ENCODE results near the gene CDC14A.

CDC14A gene

DNA sequence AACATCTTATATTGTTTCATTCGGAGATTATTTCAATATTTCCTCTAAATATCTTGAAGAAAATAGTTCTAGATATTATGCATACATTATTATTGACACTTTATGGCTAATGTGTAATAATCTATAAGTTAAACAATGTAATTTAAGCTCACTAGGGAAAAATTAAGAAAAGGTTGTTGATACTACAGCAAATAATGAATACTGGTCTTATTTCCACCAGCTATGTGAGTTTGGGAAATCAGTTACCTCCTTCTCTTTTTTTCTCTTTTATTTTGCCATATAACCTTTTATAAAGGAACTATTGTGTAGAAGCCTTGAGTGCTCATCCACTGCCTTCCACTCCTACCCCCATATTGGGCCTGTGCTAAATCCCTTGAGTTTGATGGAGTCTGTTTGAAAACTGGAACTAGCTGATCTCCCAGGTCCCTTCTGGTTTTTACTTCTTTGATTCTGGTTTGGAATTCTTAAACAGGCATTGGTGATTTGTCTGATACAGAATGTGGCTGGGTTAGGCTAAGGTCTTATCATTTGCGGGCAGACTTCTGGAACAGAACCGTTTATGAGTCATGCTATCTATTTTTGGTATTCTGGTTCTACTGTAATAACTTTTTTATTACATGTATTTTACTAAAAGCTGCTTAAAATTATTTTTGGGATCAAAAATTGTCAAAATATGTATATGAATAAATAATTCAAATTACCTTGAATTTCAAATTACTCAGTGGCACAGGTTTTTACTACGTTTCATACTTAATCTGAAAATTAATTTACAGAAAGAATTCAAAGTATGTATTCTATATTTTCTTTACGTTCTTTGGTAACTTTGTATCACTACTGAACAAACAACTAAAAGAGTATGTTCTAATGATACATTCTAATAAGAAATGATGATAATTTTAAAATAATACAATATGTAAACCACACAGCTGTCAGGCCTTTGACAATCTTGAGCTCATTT, 5.0 kb upstream of the CDC14A start:
- H3K36me3 Mint-ChIP-seq (ENCODE audit: low read depth), result peaks cover 9% of the 10 kb centered on the region
- H3K4me3 Mint-ChIP-seq, result no peak overlapping the region
- H3K27ac Mint-ChIP-seq, result no peak overlapping the region
- no peaks in the 10 kb centered on the region for H3K27me3 Mint-ChIP-seq
- no peaks in the 10 kb centered on the region for H3K9me3 Mint-ChIP-seq
- DNase-seq, result no peak
- peaks cover 10% of the 10 kb centered on the region for H3K4me1 Mint-ChIP-seq (ENCODE audit: low read depth)

DNA sequence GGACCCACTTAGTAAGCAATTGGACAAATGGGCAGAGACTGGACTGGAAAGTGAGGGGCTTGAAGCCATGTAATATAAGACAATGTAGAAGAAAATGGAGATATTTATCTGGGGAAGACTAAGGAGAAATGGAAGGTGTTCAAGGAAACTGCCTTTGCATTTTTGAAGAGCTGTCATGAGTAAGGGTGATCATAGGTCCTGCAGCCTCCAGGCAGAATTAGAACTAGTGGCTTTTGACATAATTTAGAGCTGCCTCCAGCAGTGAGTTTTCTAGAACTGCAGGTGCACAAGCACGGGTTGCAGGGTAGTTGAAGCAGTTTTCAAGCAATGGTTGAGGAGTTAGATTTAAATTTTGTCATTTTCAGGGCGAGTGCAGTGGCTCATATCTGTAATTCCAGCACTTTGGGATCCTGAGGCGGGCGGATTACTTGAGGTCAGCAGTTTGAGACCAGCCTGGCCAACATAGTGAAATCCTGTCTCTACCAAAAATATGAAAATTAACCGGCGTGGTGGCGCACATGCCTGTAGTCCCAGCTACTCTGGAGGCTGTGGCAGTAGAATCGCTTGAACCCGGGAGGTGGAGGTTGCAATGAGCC, 3.7 kb upstream of the CDC14A start:
- Mint-ChIP-seq H3K9me3 (no peaks in the 10 kb centered on the region), H3K4me1 (ENCODE audit: low read depth) (peaks cover 12% of the 10 kb centered on the region), H3K27ac (no peak overlapping the region), H3K36me3 (ENCODE audit: low read depth) (peaks cover 18% of the 10 kb centered on the region), H3K27me3 (no peaks in the 10 kb centered on the region), H3K4me3 (no peak overlapping the region)
- no peak for DNase-seq

DNA sequence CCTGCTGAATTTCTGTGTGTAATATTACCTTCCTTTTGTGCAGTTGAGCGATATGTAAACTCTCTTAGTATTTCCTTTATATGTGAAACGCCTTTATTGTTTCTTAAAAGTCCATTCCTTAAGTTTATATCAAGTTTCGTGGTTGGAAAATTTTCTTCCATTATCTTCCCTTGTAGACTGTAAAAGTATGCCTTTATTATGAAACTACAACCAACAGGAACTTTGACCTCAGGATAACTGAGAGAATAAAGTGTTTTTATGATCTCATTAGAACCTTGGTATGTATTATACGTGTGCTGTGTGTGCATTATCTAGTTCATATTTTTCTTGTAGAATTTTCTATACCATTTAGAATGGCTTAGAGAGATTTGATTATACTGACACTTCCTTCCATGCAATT, 3.1 kb upstream of the CDC14A start:
- DNase-seq, result no peak
- H3K4me1 Mint-ChIP-seq (ENCODE audit: low read depth), result peaks cover 18% of the 10 kb centered on the region
- H3K27ac Mint-ChIP-seq, result no peak overlapping the region
- peaks cover 24% of the 10 kb centered on the region for H3K36me3 Mint-ChIP-seq (ENCODE audit: low read depth)
- no peak overlapping the region for H3K4me3 Mint-ChIP-seq
- H3K27me3 Mint-ChIP-seq, result no peaks in the 10 kb centered on the region
- H3K9me3 Mint-ChIP-seq, result no peaks in the 10 kb centered on the region

DNA sequence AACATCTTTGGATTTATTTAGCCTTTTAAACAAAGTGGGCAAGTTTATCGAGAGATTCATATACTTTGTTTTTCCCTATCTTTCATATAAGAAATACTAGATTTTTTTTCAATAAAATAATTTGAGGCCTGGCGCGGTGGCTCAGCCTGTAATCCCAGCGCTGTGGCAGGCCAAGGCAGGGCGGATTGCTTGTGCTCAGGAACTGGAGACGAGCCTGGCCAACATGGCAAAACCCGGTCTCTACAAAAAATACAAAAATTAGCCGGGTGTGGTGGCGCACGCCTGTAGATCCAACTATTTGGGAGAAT, 1.6 kb upstream of the CDC14A start:
- H3K27me3 Mint-ChIP-seq, result no peaks in the 10 kb centered on the region
- H3K4me3 Mint-ChIP-seq, result peak overlapping the region; percentile 98
- peaks cover 33% of the 10 kb centered on the region for H3K4me1 Mint-ChIP-seq (ENCODE audit: low read depth)
- peak overlapping the region; percentile 99 for H3K27ac Mint-ChIP-seq
- H3K36me3 Mint-ChIP-seq (ENCODE audit: low read depth), result peaks cover 33% of the 10 kb centered on the region
- no peak for DNase-seq
- H3K9me3 Mint-ChIP-seq, result no peaks in the 10 kb centered on the region

DNA sequence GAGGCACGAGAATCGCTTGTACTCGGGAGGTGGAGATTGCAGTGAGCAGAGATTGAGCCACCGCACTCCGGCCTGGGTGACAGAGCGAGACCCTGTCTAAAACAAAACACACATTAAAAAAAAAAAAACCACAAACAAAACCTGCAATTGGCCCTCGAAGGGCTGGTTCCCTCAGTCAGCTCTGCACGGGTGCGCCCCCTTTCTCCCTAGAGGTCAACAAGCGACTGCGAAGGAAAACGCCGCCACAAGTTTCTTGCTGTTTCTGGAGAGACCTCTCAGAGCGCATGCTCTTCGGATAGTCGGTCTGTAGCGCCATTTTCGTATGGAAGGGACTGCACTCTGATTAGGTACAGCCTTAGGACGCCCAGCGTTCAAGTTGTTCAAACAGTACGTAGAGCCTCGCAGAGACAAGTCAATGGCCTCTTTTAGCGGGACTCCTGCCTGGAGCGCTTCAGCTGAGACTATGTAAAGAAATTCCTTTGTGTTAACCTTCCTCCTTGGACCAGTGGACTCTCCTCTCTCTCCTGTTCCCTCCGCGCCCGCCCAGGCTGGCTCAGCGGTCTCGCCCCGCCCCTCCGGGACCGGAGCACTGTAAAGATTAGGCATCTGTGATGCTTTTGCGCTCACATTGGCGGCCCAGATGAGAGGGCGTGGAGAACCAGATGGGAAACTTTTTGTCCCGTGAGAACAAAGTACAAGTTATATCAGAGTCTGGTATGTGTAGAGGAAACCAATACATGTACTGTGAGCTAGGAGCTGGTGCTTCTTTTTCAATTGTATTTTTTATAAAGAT, 1.0 kb upstream of the CDC14A start:
- Mint-ChIP-seq H3K36me3 (ENCODE audit: low read depth) (peaks cover 38% of the 10 kb centered on the region), H3K4me3 (peak overlapping the region; percentile 98), H3K9me3 (no peaks in the 10 kb centered on the region), H3K4me1 (ENCODE audit: low read depth) (peaks cover 38% of the 10 kb centered on the region), H3K27me3 (no peaks in the 10 kb centered on the region), H3K27ac (peak overlapping the region; percentile 99)
- peak; percentile 92 for DNase-seq

DNA sequence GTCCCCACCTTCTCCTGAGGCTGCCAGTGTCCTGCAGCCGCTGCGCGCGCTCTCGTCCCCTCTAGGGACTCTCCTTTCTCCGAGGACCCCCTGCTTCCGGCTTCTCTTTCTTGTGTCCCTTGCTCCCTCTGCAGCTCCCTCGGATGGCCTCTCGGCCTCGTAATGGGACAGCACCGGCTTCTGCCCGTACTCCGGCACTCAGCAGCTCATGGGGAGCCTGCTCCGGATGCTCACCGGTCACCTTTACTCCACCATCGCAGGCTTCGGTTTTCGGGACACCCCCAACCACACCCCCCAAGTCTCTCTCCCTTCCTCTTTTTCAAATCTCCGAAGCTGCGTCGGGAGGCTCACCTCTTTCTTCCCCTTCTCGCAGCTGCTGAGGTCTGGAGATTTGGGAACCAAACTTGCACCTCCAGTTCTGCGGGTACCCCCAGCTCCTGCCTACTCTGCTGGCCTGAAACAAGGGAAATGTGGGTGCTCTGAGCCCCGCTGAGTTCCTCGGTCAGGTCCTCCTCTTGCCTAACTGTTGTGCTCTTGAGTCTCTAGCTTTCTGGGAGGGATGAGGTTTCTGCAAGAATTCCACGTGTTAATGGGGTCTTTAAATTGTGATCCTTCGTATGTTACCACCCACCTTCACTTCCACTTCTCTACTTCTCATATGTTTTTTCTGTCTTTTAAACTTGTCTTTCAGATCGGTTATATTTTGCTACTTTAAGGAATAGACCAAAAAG, 930 bp downstream of the CDC14A start:
- Mint-ChIP-seq H3K9me3 (no peaks in the 10 kb centered on the region), H3K27me3 (no peaks in the 10 kb centered on the region), H3K4me3 (peak overlapping the region; percentile 98), H3K27ac (peak overlapping the region; percentile 95), H3K4me1 (ENCODE audit: low read depth) (peaks cover 53% of the 10 kb centered on the region), H3K36me3 (ENCODE audit: low read depth) (peaks cover 51% of the 10 kb centered on the region)
- DNase-seq, result peak; percentile 69

DNA sequence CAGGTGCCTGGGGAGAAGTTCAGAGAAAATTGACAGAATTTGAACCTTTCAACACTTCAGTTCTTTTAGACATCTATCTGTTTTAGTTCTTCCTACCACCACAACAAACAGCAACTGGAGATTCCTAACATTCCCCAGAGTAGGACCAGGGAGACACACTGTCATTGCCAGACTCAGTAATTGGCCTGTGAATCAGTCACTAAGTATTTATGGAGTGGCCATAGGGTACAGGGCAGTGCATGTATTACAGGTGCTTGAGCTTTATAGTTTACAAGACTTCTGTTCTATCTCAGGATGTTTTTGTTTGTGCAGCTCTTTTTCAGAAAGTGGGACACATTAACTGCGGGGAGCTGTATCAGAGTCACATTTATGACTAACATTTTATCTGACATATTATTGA, 1.7 kb downstream of the CDC14A start:
- peaks cover 59% of the 10 kb centered on the region for H3K4me1 Mint-ChIP-seq (ENCODE audit: low read depth)
- DNase-seq, result no peak
- no peaks in the 10 kb centered on the region for H3K9me3 Mint-ChIP-seq
- H3K36me3 Mint-ChIP-seq (ENCODE audit: low read depth), result peaks cover 52% of the 10 kb centered on the region
- H3K27ac Mint-ChIP-seq, result peak overlapping the region; percentile 95
- no peaks in the 10 kb centered on the region for H3K27me3 Mint-ChIP-seq
- H3K4me3 Mint-ChIP-seq, result peak overlapping the region; percentile 98

DNA sequence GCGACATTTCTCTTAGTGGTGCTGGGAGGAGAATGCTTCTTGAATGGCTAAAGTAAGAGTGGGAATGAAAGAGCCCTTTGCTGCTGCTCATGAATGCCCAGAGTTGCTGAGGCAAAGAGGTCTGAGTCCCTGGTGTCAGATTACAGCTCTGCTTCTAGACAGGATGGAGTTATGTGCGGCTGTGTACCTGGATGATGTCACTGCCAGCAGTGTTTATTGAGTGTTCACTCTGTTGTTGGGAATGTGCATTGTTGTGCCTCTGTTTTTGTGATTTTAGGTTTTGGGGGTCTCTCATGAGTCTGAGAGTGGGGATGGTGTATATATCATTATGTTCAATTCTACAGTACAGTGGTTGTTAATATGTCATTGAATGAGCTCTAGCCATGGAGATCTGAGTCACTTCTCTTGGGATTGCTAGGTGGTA, 2.7 kb downstream of the CDC14A start:
- Mint-ChIP-seq H3K27ac (peak overlapping the region; percentile 88), H3K4me3 (peak overlapping the region; percentile 98), H3K36me3 (ENCODE audit: low read depth) (peaks cover 53% of the 10 kb centered on the region), H3K9me3 (no peaks in the 10 kb centered on the region), H3K4me1 (ENCODE audit: low read depth) (peaks cover 67% of the 10 kb centered on the region), H3K27me3 (no peaks in the 10 kb centered on the region)
- DNase-seq, result no peak

DNA sequence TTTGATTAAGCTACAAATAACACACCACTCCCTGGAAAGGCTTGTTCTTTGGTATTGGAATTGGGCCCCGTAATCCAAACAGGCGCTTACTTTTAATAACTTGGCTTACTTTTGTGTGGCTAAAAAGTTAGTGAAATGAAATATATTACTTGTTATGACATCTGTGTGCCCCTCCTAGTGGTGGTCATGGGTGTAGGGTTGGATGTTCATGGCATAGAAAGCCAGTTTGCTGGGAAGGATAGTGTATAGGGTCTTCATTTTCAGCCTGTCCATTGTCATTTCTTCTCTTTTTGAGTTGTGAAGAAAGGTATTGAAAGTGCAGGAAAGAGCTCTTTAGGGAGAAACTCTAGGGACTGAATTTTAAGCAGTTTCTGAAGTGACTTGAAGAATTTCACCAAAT, 5.9 kb downstream of the CDC14A start:
- Mint-ChIP-seq H3K4me1 (ENCODE audit: low read depth) (peaks cover 85% of the 10 kb centered on the region), H3K4me3 (no peak overlapping the region), H3K27ac (peak overlapping the region; percentile 75), H3K9me3 (no peaks in the 10 kb centered on the region), H3K36me3 (ENCODE audit: low read depth) (peaks cover 62% of the 10 kb centered on the region), H3K27me3 (no peaks in the 10 kb centered on the region)
- no peak for DNase-seq

DNA sequence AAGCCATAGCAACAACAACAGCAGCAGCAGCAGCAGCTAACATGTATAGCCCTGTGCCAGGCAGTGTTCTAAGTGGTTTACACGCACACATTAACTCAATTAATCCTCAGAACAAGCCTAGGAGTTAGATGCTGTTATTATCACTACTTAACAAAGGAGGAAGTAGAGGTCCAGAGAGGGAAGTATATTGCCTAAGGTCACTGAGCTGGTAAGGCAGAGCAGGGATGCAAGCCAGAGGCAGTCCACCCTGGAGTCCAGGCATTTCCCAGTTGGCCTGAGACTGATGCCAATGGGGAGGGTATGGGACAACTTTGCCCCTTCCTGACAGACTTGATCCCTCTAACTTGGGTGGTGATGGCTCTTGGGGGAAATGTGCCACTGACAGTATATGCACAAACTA, 6.8 kb downstream of the CDC14A start:
- Mint-ChIP-seq H3K27ac (peak overlapping the region; percentile 75), H3K9me3 (no peaks in the 10 kb centered on the region), H3K4me3 (peak overlapping the region; percentile 11), H3K4me1 (ENCODE audit: low read depth) (peaks cover 79% of the 10 kb centered on the region), H3K36me3 (ENCODE audit: low read depth) (peaks cover 57% of the 10 kb centered on the region), H3K27me3 (no peaks in the 10 kb centered on the region)
- no peak for DNase-seq

DNA sequence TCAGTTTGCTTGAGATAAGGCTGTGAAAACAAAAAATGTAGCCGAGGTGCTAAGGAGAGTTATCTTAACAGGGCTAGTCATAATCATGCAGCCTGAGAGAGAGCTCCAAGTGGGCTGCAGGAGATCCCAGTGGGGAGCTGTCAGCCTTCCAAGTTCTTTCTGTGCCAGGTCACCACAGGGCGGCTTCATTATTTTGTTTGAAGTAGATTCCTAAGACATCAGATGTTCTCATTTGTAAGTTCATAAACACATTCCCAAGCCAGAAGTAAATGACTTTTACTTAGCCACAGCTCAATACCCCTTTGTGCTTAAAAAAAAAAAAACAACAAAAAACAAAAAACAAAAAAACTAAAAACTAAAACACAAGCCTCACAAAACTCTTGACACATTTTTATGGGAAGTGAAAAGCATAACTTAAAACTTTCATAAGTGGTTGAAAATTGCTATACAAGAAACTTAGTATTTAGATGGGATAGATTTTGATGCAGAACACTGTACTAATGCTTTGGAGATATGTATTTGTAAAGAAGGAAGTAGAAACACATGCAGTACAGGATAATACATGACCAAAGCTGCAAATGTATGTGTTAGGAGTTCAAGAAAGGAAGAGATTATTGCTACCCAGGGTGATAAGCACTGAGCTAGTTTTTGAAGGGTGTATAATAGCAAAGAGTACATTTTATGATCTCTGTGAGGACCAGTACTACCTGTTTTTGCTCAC, 8.6 kb downstream of the CDC14A start:
- Mint-ChIP-seq H3K27ac (peak overlapping the region; percentile 50), H3K4me3 (no peak overlapping the region), H3K27me3 (no peaks in the 10 kb centered on the region), H3K4me1 (ENCODE audit: low read depth) (peaks cover 78% of the 10 kb centered on the region), H3K9me3 (no peaks in the 10 kb centered on the region), H3K36me3 (ENCODE audit: low read depth) (peaks cover 55% of the 10 kb centered on the region)
- DNase-seq, result no peak

DNA sequence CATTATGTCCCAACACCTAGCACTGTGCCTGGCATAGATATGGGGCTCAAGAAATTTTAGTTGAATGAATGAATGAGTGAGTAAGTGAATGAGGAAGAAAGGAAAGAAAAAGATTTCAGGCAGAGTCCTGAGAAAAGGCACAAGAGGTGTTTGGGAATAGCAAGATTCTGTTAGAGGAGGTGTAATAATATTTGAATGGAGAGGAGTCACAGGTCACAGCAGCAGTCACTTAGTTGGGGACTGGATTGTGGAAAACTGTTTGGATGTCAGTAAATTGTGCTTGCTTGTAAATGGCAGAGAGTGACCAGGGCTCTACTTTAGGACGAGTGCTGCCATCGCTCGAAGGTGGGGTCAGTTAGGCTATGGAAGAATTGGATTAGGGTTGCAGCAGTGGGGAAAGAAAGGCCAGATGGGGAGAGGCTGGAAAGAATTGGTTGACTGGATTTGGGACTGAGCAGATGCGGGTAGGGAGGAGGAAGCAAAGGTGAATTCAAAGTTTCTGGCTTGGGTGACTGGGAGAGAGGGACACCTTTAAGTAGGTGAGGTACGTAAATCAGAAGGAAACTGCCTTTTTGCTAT, 9.3 kb downstream of the CDC14A start:
- no peak for DNase-seq
- Mint-ChIP-seq H3K9me3 (no peaks in the 10 kb centered on the region), H3K27me3 (no peaks in the 10 kb centered on the region), H3K27ac (peak overlapping the region; percentile 50), H3K4me1 (ENCODE audit: low read depth) (peaks cover 80% of the 10 kb centered on the region), H3K36me3 (ENCODE audit: low read depth) (peaks cover 56% of the 10 kb centered on the region), H3K4me3 (no peak overlapping the region)

DNA sequence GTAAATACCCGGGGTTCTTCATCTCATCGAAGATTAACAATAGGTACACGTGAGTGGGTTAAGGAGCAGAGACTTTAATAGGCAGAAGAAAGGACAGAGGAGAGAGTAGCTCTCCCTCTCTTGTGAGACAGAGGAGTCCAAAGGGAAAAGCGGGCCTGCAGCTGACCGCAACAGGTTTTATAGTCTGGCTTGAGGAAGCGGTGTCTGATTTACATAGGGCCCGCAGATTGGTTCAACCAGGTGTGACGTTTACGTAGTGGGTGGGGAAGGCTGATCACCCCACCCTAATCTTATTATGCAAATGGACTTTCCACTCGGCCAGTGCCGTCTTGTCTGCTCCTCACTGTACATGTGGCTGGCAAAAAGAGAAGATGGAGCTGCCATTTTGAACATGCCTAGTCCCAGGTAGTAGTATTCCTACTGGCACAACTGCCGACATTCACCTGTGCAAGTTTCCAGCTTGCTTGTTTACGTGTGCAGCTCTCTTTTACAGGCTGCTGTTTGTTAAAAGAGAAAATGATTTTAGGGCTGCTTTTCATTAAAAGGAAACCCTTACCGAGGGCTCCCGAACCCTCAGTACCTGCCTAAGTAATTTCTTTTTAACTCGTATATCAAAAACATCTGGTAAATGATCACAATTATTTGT, 10.6 kb downstream of the CDC14A start:
- Mint-ChIP-seq H3K9me3 (no peaks in the 10 kb centered on the region), H3K36me3 (ENCODE audit: low read depth) (peaks cover 56% of the 10 kb centered on the region), H3K27me3 (no peaks in the 10 kb centered on the region), H3K27ac (peak overlapping the region; percentile 66), H3K4me3 (no peak overlapping the region), H3K4me1 (ENCODE audit: low read depth) (peaks cover 80% of the 10 kb centered on the region)
- DNase-seq, result no peak

Data from activated T-cell treated with anti-CD3 and anti-CD28 coated beads, Interleukin-2, amount 50 U/mL, for 24 hours (primary cell).